GM06990 (cell line): Measurements from ENCODE around the gene PLEKHJ1.

Experiments used
- DNase-seq: peaks from one replicate; pipeline ENCODE4 v3.0.0-alpha.2; 2011; ENCODE audit not compliant: insufficient read length; ENCODE audit errors: extremely low read depth
- H3K27me3 ChIP-seq: replicated peaks from 2 replicates; pipeline ENCODE4 v1.6.0; 2011; ENCODE audit warnings: low read length; ENCODE audit not compliant: control insufficient read depth, insufficient read depth
- H3K36me3 ChIP-seq: 2 replicates; pipeline ENCODE4 v1.5.1; 2011; ENCODE audit warnings: low read length; ENCODE audit not compliant: control insufficient read depth, insufficient read depth
- H3K4me3 ChIP-seq: replicated peaks from 2 replicates; pipeline ENCODE4 v1.5.1; 2011; ENCODE audit warnings: low read depth, mild to moderate bottlenecking, control low read depth, low read length
- TF ChIP-seq, protein P1 (sequence below): IDR thresholded peaks from 2 replicates; pipeline ENCODE4 v1.5.1; 2011; ENCODE audit warnings: low read length, control low read depth, mild to moderate bottlenecking, inconsistent platforms; ENCODE audit not compliant: insufficient read depth, poor library complexity, severe bottlenecking

PLEKHJ1 gene

DNA sequence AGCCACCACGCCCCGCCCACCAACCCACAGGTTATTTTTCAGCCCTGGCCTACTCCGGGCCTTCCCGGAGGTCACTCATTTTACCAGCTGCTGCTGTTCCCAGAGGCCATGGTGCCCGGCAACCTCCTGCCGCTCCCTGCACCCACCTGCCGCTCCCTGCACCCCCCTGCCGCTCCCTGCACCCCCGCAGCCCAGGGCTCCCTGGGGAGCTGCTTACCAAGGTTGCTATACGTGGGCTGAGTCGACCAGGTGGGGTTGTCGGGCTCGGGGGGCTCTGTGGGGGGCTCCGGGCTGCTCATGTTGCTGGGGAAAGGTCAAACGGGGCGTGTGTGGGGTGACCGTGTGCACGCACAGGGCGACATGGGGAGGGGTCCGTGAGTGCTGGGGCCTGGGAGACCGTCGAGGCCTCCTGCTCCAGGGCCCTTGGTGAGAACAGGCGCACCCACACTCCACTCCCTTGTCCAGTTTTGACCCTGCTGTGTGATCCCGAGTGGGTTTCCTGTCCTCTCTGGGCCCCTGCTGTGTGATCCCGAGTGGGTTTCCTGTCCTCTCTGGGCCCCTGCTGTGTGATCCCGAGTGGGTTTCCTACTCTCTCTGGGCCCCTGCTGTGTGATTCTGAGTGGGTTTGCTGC, 44.6 kb upstream of the PLEKHJ1 start:
- no peaks in the 10 kb centered on the region for H3K27me3 ChIP-seq
- no peak overlapping the region for H3K4me3 ChIP-seq
- H3K36me3 ChIP-seq, result peaks cover 4% of the 10 kb centered on the region
- no peak for DNase-seq
- TF ChIP-seq, protein P1, sequence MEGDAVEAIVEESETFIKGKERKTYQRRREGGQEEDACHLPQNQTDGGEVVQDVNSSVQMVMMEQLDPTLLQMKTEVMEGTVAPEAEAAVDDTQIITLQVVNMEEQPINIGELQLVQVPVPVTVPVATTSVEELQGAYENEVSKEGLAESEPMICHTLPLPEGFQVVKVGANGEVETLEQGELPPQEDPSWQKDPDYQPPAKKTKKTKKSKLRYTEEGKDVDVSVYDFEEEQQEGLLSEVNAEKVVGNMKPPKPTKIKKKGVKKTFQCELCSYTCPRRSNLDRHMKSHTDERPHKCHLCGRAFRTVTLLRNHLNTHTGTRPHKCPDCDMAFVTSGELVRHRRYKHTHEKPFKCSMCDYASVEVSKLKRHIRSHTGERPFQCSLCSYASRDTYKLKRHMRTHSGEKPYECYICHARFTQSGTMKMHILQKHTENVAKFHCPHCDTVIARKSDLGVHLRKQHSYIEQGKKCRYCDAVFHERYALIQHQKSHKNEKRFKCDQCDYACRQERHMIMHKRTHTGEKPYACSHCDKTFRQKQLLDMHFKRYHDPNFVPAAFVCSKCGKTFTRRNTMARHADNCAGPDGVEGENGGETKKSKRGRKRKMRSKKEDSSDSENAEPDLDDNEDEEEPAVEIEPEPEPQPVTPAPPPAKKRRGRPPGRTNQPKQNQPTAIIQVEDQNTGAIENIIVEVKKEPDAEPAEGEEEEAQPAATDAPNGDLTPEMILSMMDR, result no peak

DNA sequence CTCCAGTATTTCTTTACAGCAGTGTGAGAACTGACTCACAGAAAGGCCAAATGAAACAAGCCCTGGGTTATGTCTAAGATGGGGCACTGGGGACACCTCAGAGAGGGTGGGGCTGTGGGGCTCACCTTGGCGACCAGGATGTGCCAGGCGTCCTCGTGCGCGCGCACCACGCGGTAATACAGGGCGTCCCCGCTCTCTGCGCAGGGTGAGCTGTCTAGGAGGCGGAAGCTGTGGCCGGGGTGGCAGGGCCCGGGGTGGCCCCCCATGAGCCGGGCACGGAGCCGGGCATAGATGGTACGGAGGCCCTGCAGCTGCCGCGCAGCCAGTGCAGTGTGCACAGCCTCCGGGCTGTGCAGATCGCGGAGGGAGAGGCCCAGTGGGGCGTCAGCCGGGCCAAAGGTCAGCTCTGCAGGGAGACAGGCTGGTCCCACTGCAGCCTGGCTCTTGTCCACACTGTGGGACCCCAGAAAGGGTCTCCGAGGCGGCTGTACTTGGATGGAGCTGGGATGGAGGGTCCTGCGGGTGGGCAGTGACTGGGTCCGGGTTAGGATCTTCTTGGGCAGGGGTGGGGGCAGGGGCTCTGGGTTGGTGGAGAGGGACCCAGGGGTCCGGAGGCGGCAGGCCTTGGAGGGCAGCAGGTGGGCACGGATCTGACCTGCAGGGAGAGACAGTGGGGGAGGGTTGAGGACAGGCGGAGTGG, 42.5 kb upstream of the PLEKHJ1 start:
- H3K4me3 ChIP-seq, result no peak overlapping the region
- TF ChIP-seq, protein P1, result no peak
- H3K36me3 ChIP-seq, result peaks cover 9% of the 10 kb centered on the region
- no peaks in the 10 kb centered on the region for H3K27me3 ChIP-seq
- no peak for DNase-seq

DNA sequence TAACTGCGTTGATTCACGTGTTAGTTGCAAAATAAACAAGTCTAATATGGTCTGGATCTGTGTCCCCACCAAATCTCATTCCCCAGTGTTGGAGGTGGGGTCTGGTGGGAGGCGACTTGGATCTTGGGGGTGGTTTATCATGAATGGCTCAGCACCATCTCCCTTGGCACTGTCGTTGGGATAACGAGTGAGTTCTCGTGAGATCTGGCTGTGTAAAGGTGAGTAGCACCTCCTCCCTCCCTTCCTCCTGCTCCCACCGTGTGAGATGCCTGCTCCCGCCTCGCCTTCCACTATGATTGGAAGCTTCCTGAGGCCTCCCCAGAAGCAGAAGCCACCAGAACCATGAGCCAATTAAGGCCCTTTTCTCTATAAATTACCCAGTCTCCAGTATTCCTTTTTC, 41.0 kb upstream of the PLEKHJ1 start:
- TF ChIP-seq, protein P1, result no peak
- no peak for DNase-seq
- Histone ChIP-seq H3K36me3 (peaks cover 10% of the 10 kb centered on the region), H3K27me3 (no peaks in the 10 kb centered on the region), H3K4me3 (no peak overlapping the region)

DNA sequence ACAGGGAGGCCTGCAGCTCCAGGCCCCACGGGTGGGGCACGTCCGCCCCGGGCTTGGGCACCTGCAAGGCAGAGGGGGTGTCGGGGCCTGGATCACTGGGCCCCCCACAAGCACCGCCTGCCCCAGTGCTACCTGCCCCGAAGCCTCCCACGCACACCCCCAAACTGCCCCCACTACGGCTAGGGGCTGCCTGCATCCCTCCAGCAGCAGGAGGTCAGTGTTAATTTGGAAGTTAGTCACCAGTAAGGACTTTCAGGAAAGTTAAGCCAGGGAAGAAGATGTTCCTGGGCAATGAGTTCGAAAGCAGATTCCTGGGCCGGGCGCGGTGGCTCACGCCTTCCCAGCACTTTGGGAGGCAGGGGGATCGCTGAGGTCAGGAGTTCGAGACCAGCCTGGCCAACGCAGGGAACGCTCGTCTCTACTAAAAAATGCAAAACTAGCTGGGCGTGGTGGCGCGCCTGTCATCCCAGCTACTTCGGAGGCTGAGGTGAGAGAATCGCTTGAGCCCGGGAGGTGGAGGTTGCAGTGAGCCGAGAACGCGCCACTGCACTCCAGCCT, 40.4 kb upstream of the PLEKHJ1 start:
- peaks cover 11% of the 10 kb centered on the region for H3K36me3 ChIP-seq
- H3K27me3 ChIP-seq, result no peaks in the 10 kb centered on the region
- TF ChIP-seq, protein P1, result no peak
- no peak overlapping the region for H3K4me3 ChIP-seq
- no peak for DNase-seq

DNA sequence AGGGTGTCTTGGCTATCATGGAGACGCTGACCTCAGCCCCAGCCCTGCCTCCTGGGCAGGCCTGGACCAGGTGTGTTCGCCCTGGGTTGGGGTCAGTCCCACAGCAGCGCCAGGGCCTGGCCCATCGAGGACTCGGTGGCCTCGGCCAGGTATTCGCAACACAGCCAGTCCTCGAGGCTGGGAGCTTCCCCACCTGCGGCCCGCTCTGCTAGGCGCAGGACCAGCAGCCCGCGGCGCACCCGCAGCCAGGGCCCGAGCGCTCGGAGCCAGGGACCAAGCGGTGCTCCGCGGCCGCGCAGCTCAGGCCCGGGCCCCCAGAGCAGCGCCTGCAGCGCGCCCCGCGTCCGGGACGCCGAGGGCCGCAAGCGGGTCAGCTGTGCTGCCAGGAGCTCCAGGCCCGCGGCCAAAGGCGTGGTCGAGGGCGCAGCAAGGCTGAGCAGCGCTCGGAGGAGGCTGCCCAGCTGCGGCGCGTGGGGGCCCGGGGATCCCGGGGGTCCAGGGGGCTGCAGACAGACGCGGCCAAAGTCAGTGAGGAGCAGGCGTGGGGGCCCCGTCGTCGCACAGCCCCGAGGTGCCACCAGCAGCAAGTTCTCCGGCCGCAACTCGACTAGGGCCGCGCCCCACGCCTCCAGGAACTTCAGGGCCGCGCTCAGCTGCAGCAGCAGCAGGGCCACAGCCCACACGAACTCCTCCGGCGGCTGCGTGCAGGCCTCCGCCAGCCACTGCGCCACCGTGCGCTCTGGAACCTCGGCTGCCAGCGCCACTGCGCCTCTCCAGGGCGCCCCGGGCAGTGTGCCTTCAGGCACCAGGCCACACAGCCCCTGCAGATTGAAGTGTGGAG, 39.7 kb upstream of the PLEKHJ1 start:
- H3K27me3 ChIP-seq, result no peaks in the 10 kb centered on the region
- H3K36me3 ChIP-seq, result peaks cover 11% of the 10 kb centered on the region
- no peak for DNase-seq
- H3K4me3 ChIP-seq, result no peak overlapping the region
- TF ChIP-seq, protein P1, result no peak
